Uterus (tissue), 2 donors: ENCODE results near the gene ADPRM.

Experiments used
- POLR2A ChIP-seq, 2 donors: fragments of 450-650 bp; IDR thresholded peaks; one replicate each; pipeline ENCODE4 v1.6.1; 2016; ENCODE audit warnings: antibody characterized with exemption in 2 of 2, mild to moderate bottlenecking in 1 of 2, moderate library complexity in 1 of 2
- TF ChIP-seq, protein P1 (sequence below), 4 experiments: fragments of 200-600 bp in 2 of 4; fragments of 450-650 bp in 2 of 4; sonication (generic) in 2 of 4; IDR thresholded peaks; one replicate each; pipeline ENCODE4 v1.5.1; 2016 to 2019; ENCODE audit warnings: antibody characterized with exemption in 4 of 4, mild to moderate bottlenecking in 2 of 4, moderate library complexity in 1 of 4

DNA sequence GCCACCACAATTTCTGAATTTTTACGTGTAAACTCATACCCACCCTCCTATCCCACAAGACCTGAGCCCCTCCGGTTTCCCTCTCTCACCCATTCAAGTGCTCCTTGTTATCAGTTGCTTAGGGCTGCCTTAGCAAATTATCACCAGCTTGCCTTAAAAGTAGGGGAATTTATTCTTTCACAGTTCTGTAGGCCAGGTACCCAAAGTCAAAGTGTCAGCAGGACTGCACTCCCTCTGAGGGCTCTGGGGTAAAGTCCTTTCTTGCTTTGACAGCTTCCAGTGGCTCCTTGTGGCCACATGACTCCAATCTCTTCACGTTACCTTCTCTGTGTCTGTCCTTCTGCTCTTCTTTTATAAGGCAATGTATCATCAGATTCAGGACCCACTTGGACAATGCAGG, 40.3 kb downstream of the ADPRM start:
- TF ChIP-seq, protein P1, sequence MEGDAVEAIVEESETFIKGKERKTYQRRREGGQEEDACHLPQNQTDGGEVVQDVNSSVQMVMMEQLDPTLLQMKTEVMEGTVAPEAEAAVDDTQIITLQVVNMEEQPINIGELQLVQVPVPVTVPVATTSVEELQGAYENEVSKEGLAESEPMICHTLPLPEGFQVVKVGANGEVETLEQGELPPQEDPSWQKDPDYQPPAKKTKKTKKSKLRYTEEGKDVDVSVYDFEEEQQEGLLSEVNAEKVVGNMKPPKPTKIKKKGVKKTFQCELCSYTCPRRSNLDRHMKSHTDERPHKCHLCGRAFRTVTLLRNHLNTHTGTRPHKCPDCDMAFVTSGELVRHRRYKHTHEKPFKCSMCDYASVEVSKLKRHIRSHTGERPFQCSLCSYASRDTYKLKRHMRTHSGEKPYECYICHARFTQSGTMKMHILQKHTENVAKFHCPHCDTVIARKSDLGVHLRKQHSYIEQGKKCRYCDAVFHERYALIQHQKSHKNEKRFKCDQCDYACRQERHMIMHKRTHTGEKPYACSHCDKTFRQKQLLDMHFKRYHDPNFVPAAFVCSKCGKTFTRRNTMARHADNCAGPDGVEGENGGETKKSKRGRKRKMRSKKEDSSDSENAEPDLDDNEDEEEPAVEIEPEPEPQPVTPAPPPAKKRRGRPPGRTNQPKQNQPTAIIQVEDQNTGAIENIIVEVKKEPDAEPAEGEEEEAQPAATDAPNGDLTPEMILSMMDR (IDR thresholded peaks at IDR 0.05) = no peak
- TF ChIP-seq POLR2A (IDR thresholded peaks at IDR 0.05) = no peak
